Right ventricle myocardium inferior (tissue), 1 donor: ENCODE data around the gene NFATC3. TPM values are rescaled to one million over a fixed set of nuclear protein-coding genes. Genes with fewer than 3 reads are reported as not detected.
A peak's percentile ranks its signal among the peaks of the same experiment; 100 is the strongest.

Source experiments
- ATAC-seq: fragments of 200-7000 bp; cut with Tn5 transposase; one replicate; pipeline ENCODE4 v1.9.1; 2020; ENCODE audit warnings: mild to moderate bottlenecking, moderate library complexity
- DNase-seq: peaks from one replicate; pipeline ENCODE4 v3.0.0; 2021; ENCODE audit errors: missing footprints
- intact Hi-C: fragments of 100-400 bp; cut with DNase I; formaldehyde crosslinking; loops from one replicate; pipeline ENCODE4 v1.11.0; 2022
- long read RNA-seq: library from polyadenylated mRNA; unstranded; transcript quantifications from one replicate; pipeline ENCODE4 v2.0.0, GENCODE V29; 2021
- total RNA-seq: library from RNA; stranded (reverse); fragmentation: NEBNext Ultra II Directional; extraction: Animal tissue kit (Norgen Biotek cat#: 25700); gene quantifications from one replicate; pipeline ENCODE4 v1.2.1, GENCODE V29; 2021
- donor health status: DM: no; HTN: yes; CAD: no; lungs with severe emphysema.

The NFATC3 gene
- total RNA-seq = 23.7 TPM
- long read RNA-seq, full-length matches to known transcripts = 5 of 9 reads
- long read RNA-seq, partial matches to known transcripts = 1 of 9 reads
- long read RNA-seq, other reads (novel, unspliced or antisense) = 3 of 9 reads

GRCh38 chr16:68085259-68086071 lies at the start of gene NFATC3:
Gene NFATC3, plus strand, starts transcription at chr16:68085370. Its CDS starts 312 bp downstream, at chr16:68085682.
- intact Hi-C loops = loop anchor here (5.0 kb wide), 1 partner anchor 62 kb away; no protein-coding TSS in a partner anchor
- ATAC-seq = peak; percentile 93
- DNase-seq = peak; percentile 100

GRCh38 chr16:68037841-68038597 lies 47.2 kb upstream of the NFATC3 start:
- ATAC-seq = no peak
- intact Hi-C loops = no loop called here
- DNase-seq = no peak

- ATAC-seq (peak; percentile 91), DNase-seq (peak; percentile 93)
- intact Hi-C loops = loop anchor here (1.0 to 2.0 kb wide), 5 partner anchors 14 to 368 kb away; no protein-coding TSS in a partner anchor
Measured at GRCh38 chr16:68040506-68041288, 44.5 kb upstream of the NFATC3 start.

GRCh38 chr16:68041783-68042182 lies 43.4 kb upstream of the NFATC3 start:
- ATAC-seq (no peak), DNase-seq (no peak)
- intact Hi-C loops = loop anchor here (1.0 to 2.0 kb wide), 4 partner anchors 15 to 369 kb away; no protein-coding TSS in a partner anchor

GRCh38 chr16:68046106-68046505 lies 39.1 kb upstream of the NFATC3 start:
- DNase-seq (no peak), ATAC-seq (no peak)
- intact Hi-C loops = no loop called here

GRCh38 chr16:68047987-68048386 lies 37.2 kb upstream of the NFATC3 start:
- intact Hi-C loops = no loop called here
- ATAC-seq = no peak
- no peak for DNase-seq

GRCh38 chr16:68049449-68049848 lies 35.7 kb upstream of the NFATC3 start:
- DNase-seq (no peak), ATAC-seq (no peak)
- intact Hi-C loops = no loop called here

GRCh38 chr16:68055395-68055794 lies 29.8 kb upstream of the NFATC3 start:
- ATAC-seq = no peak
- DNase-seq = no peak
- intact Hi-C loops = no loop called here

- ATAC-seq (no peak), DNase-seq (no peak)
- intact Hi-C loops = no loop called here
Measured at GRCh38 chr16:68059804-68060203, 25.4 kb upstream of the NFATC3 start.

- ATAC-seq (no peak), DNase-seq (no peak)
- intact Hi-C loops = no loop called here
Measured at GRCh38 chr16:68061396-68061795, 23.8 kb upstream of the NFATC3 start.

GRCh38 chr16:68062910-68063393 lies 22.2 kb upstream of the NFATC3 start:
- DNase-seq = no peak
- intact Hi-C loops = no loop called here
- no peak for ATAC-seq

- ATAC-seq (peak; percentile 62), DNase-seq (peak; percentile 84)
- intact Hi-C loops = no loop called here
Measured at GRCh38 chr16:68064791-68065365, 20.3 kb upstream of the NFATC3 start.

- ATAC-seq (no peak), DNase-seq (no peak)
- intact Hi-C loops = no loop called here
Measured at GRCh38 chr16:68065716-68066305, 19.4 kb upstream of the NFATC3 start.

GRCh38 chr16:68066763-68067162 lies 18.4 kb upstream of the NFATC3 start:
- no peak for DNase-seq
- ATAC-seq = no peak
- intact Hi-C loops = no loop called here

GRCh38 chr16:68068926-68069325 lies 16.2 kb upstream of the NFATC3 start:
- intact Hi-C loops = no loop called here
- no peak for DNase-seq
- no peak for ATAC-seq

GRCh38 chr16:68069511-68070248 lies 15.5 kb upstream of the NFATC3 start:
- DNase-seq (no peak), ATAC-seq (peak; percentile 78)
- intact Hi-C loops = no loop called here

- intact Hi-C loops = no loop called here
- ATAC-seq = no peak
- no peak for DNase-seq
Measured at GRCh38 chr16:68070249-68070730, 14.9 kb upstream of the NFATC3 start.
